Body of pancreas (tissue), 4 donors: ENCODE data around the gene GCLC. TPM values are rescaled to one million over a fixed set of nuclear protein-coding genes. Genes with fewer than 3 reads are reported as not detected.

Experiments used
- ATAC-seq: fragments of 150-250 bp; one replicate; pipeline ENCODE4 v1.9.1; 2016
- DNase-seq, 4 donors: peaks; one replicate each; pipeline ENCODE4 v3.0.0-alpha.2; 2019
- H3K27ac ChIP-seq, 4 donors: fragments of 200-600 bp; sonication (generic); 1 replicate in 3 of 4; 2 replicates in 1 of 4; pipeline versions ENCODE4 v1.5.1 to v1.6.1; 2016 to 2019; ENCODE audit warnings: mild to moderate bottlenecking in 1 of 4, mixed read lengths in 1 of 4, moderate library complexity in 1 of 4
- H3K27me3 ChIP-seq, 2 donors: fragments of 200-600 bp; sonication (generic); one replicate each; pipeline ENCODE4 v1.6.0; 2016; ENCODE audit warnings: mild to moderate bottlenecking in 1 of 2
- H3K36me3 ChIP-seq, 2 donors: fragments of 200-600 bp; sonication (generic); replicated peaks in 1 of 2; 2 replicates each; pipeline ENCODE4 v1.5.1; 2016; ENCODE audit warnings: low read depth in 2 of 2; ENCODE audit not compliant: insufficient read depth in 1 of 2
- H3K4me1 ChIP-seq: fragments of 200-600 bp; sonication (generic); one replicate; pipeline ENCODE4 v1.6.0; 2016
- H3K4me3 ChIP-seq, 2 donors: fragments of 200-600 bp; sonication (generic); 1 replicate in 1 of 2; 2 replicates in 1 of 2; pipeline ENCODE4 v1.5.1; 2016 to 2019
- H3K9me3 ChIP-seq, 3 donors: fragments of 200-600 bp; sonication (generic); 1 replicate in 2 of 3; 2 replicates in 1 of 3; pipeline ENCODE4 v1.5.1; 2016
- CTCF ChIP-seq, 7 experiments: fragments of 450-650 bp in 4 of 7; fragments of 200-600 bp in 3 of 7; sonication (generic) in 3 of 7; IDR thresholded peaks; one replicate each; pipeline ENCODE4 v1.5.1; 2016 to 2019; ENCODE audit warnings: antibody characterized with exemption in 7 of 7
- POLR2A ChIP-seq, 3 donors: fragments of 450-650 bp; IDR thresholded peaks; one replicate each; pipeline ENCODE4 v1.6.1; 2016; ENCODE audit warnings: antibody characterized with exemption in 3 of 3, mild to moderate bottlenecking in 2 of 3
- WGBS, 2 donors: methylation state at CpG; one replicate each; pipeline ENCODE4 v1.1.5; 2017; 5-methylcytosine and 5-hydroxymethylcytosine counted together
- intact Hi-C: fragments of 100-400 bp; cut with DNase I; formaldehyde crosslinking; loops from one replicate; pipeline ENCODE4 v1.15.1; 2023
- total RNA-seq, 2 donors: library from RNA; depleted of rRNA; stranded (reverse); fragments of >200 nt; gene quantifications; one replicate each; pipeline ENCODE4 v1.1.0, GENCODE V29; 2016

GCLC gene
- total RNA-seq, 2 donors from 2014 or later: 27.2 to 30.7 TPM

- Histone ChIP-seq H3K4me3 (no peak overlapping the region), H3K4me1 (peaks cover 32% of the 10 kb centered on the region), H3K9me3 (no peaks in the 10 kb centered on the region), H3K27ac (no peak overlapping the region), H3K36me3 (no peaks in the 10 kb centered on the region), H3K27me3 (no peaks in the 10 kb centered on the region)
- ATAC-seq: no peak
- intact Hi-C loops: no loop called here
- TF ChIP-seq CTCF (IDR thresholded peaks at IDR 0.05) (no peak), POLR2A (IDR thresholded peaks at IDR 0.05) (no peak)
- no peak for DNase-seq
- 69 to 79% methylated on average over 1 of the region's 1 CpG for WGBS, 2 donors
Measured at GRCh38 chr6:53536561-53536960, 8.3 kb downstream of the GCLC start.

- no peaks in the 10 kb centered on the region for H3K9me3 ChIP-seq
- H3K4me1 ChIP-seq: peaks cover 50% of the 10 kb centered on the region
- ATAC-seq (no peak), DNase-seq (no peak)
- intact Hi-C loops: no loop called here
- H3K27me3 ChIP-seq: no peaks in the 10 kb centered on the region
- no peak overlapping the region for H3K27ac ChIP-seq
- H3K4me3 ChIP-seq: no peak overlapping the region
- H3K36me3 ChIP-seq: no peaks in the 10 kb centered on the region
- TF ChIP-seq CTCF (IDR thresholded peaks at IDR 0.05): no peak
- no peak for TF ChIP-seq POLR2A (IDR thresholded peaks at IDR 0.05)
- 83 to 91% methylated on average over 1 of the region's 1 CpG for WGBS, 2 donors
Measured at GRCh38 chr6:53532942-53533341, 12.0 kb downstream of the GCLC start.

- TF ChIP-seq POLR2A (IDR thresholded peaks at IDR 0.05) (no peak), CTCF (IDR thresholded peaks at IDR 0.05) (no peak)
- no peaks in the 10 kb centered on the region for H3K27me3 ChIP-seq
- ATAC-seq (no peak), DNase-seq (no peak)
- H3K9me3 ChIP-seq: no peaks in the 10 kb centered on the region
- WGBS, 2 donors: 61 to 76% methylated on average over 8 of the region's 8 CpGs
- intact Hi-C loops: no loop called here
- peaks cover 54% of the 10 kb centered on the region for H3K4me1 ChIP-seq
- H3K4me3 ChIP-seq: no peak overlapping the region
- H3K27ac ChIP-seq: peak overlapping the region in 2 of 4 donors; percentile 11 to 29
- no peaks in the 10 kb centered on the region for H3K36me3 ChIP-seq
Measured at GRCh38 chr6:53532061-53532797, 12.7 kb downstream of the GCLC start.

GRCh38 chr6:53530780-53531386 is 14.0 kb downstream of the GCLC start:
- no peak for ATAC-seq
- TF ChIP-seq CTCF (IDR thresholded peaks at IDR 0.05) (no peak), POLR2A (IDR thresholded peaks at IDR 0.05) (no peak)
- Histone ChIP-seq H3K9me3 (no peaks in the 10 kb centered on the region), H3K27me3 (no peaks in the 10 kb centered on the region), H3K27ac (peak overlapping the region; percentile 2 to 76 (median 30)), H3K36me3 (no peaks in the 10 kb centered on the region), H3K4me1 (peaks cover 63% of the 10 kb centered on the region), H3K4me3 (no peak overlapping the region)
- no peak for DNase-seq
- intact Hi-C loops: no loop called here
- WGBS, 2 donors: 69 to 73% methylated on average over 6 of the region's 6 CpGs
